HG02852 (cell line): ENCODE results near the gene PTPRD.
A peak's percentile ranks its signal among the peaks of the same experiment; 100 is the strongest.
"Not testable (repeated sequence)": the region's sequence is repeated elsewhere in the genome, so short reads cannot be mapped to it uniquely, and the experiment has no call there.

Experiments used
- ATAC-seq: cut with Tn5 transposase; IDR thresholded peaks from one replicate; pipeline ENCODE4 v1.9.1; 2021; ENCODE audit warnings: mild to moderate bottlenecking, moderate library complexity; ENCODE audit not compliant: unreplicated experiment

PTPRD gene

DNA sequence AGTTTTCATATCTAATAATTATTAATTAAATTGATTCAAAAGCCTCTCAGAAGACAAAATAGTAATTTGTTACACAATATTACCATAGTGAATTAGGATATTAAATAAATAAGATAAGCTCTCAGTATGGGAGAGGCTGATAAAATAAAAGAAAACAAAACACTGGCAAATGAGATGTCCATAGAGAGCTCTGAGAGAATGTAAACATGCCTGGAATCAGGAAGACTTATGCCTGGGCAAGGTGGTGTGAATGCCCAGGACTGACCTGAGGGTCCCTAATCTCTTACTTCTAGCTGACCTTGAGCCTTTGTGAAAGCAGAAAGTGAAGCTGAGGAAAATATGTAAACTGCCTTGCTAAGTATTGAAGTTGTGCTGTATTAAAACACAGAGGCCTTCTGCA lies 616.5 kb downstream of the PTPRD start:
- ATAC-seq, result no peak

DNA sequence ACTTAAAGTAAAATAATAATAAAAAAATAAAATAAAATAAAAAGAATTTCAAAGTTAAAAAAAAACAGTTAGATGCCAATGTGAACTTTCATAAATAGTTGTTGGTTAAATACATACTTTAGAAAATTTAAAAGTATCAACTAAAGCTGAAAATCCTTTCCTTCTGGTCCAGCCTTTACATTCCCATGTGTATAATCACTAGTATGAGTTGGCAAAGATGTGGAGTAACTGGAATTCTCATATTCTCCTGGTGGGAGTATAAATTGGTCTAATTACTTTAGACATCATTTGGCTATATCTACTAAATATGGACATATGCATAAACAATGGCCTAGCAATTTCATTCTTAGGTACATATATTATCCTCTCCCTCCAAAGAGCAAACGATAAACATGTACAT lies 619.9 kb downstream of the PTPRD start:
- no peak for ATAC-seq

DNA sequence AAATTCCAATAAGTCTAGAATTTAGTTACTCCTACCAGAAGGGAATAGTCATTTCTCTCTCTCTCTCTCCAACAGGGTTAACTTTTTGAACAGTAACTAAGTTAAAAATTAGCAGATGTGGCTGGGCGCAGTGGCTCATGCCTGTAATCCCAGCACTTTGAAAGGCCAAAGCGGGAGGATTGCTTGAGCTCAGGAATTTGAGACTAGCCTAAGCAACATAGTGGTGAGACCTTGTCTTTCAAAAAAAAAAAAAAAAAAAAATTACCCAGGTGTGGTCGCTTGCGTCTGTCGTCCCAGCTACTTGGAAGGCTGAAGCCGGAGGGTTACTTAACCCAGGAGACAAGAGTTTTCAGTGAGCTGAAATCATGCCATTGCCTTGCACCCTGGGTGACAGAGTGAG lies 639.7 kb downstream of the PTPRD start:
- ATAC-seq, result no peak

- no peak for ATAC-seq
These were observed 642.3 kb downstream of the PTPRD start for GRCh38 chr9:9970514-9970913.

GRCh38 chr9:9963841-9964240 lies 649.0 kb downstream of the PTPRD start:
- no peak for ATAC-seq

DNA sequence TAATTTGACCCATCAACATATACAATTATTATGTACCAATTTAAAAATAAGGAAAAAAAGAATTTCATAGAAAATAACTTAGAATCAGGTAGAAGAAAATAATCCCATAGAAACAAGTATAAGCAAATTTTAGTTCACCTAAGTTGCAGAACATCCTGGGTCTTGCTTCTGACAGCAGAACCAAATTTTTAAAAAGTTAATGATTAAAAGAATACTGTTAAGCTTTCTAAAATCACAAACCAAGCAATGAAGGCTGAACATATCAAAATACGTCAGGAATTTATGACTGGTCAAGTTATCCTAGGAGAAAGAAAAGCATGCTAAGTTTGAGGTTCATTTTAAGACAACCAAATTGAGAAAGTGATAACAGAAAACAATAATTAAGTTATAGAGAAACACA lies 650.9 kb downstream of the PTPRD start:
- no peak for ATAC-seq

- ATAC-seq, result no peak
These were observed 651.3 kb downstream of the PTPRD start for GRCh38 chr9:9961487-9961886.

GRCh38 chr9:9951556-9952160 lies 661.1 kb downstream of the PTPRD start:
- ATAC-seq, result no peak

GRCh38 chr9:9950813-9951212 lies 662.0 kb downstream of the PTPRD start:
- ATAC-seq, result no peak

GRCh38 chr9:9949978-9950377 lies 662.8 kb downstream of the PTPRD start:
- ATAC-seq, result no peak

DNA sequence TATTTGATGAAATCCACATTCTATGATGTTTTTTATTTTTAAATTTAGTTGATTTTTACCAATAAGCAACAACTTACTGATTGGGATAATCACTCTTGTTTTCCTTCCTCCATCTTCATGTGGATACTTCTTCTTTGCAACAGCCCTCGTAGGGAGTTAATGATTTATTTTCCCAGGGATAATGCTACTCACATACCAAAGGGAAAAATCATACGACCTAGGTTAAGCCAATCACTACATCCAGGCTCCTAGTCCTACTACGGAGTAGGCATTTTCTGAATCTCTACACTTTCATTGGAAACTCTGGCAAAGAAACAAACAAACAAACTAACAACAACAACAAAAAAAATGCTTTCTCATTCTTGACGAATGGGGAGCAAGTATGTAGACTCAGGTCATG lies 663.4 kb downstream of the PTPRD start:
- ATAC-seq, result no peak

- ATAC-seq, result no peak
These were observed 666.8 kb downstream of the PTPRD start for GRCh38 chr9:9945966-9946365.

- peak; percentile 79 for ATAC-seq
These were observed 669.9 kb downstream of the PTPRD start for GRCh38 chr9:9942764-9943424.

- no peak for ATAC-seq
These were observed 674.4 kb downstream of the PTPRD start for GRCh38 chr9:9938432-9938831.

GRCh38 chr9:9931464-9931863 lies 681.3 kb downstream of the PTPRD start:
- not testable (repeated sequence) for ATAC-seq

DNA sequence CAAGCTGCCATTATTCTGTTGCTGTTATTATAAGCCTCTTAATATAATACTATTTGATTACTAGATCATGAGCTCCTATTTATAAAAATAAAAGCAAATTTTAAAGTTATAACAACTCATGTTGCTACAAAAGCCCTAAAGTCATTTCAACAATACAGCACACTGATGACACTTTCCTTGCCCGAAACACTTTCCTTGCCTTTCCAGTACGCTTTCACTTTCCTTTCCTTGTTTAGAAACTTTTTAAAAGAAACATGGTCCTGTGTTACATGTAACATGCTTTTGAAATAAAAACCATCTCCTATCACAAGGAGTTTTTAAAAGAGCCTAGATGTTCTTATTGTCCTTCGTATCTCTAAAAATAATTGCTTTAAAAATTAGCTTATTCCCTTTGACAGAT lies 688.4 kb downstream of the PTPRD start:
- ATAC-seq, result no peak

GRCh38 chr9:9921805-9922204 lies 691.0 kb downstream of the PTPRD start:
- ATAC-seq, result no peak

- ATAC-seq, result no peak
These were observed 692.3 kb downstream of the PTPRD start for GRCh38 chr9:9920425-9921060.

DNA sequence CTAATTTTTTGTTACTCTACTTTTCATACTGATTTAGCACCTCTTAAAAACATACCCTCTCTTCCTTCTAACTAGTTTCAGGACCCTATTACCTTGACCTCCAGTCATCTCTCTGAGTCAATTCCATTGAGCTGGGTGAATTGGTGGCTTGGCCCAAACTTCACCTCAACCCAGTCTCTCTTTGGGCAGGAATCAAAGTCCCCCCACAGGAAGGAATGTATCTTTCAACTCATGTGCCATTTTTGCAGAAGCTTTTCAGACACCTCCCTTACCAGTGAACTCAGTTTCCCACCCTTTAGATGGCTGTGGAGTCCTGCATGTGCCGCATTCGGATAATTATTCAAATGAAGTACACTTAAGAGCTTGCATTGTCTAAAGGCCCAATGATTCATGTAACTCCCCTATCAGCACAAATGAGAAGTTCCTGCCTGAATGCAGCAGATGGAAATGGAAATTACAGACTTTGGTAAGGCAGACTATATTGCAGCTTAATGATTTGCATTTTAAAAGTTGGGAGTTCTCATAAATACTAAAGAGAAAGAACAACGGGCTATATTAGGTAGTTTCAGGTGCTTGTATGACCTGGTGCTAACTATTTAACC lies 693.5 kb downstream of the PTPRD start:
- ATAC-seq, result no peak

GRCh38 chr9:9917400-9917799 lies 695.4 kb downstream of the PTPRD start:
- ATAC-seq, result no peak

- ATAC-seq, result no peak
These were observed 698.6 kb downstream of the PTPRD start for GRCh38 chr9:9914174-9914573.

DNA sequence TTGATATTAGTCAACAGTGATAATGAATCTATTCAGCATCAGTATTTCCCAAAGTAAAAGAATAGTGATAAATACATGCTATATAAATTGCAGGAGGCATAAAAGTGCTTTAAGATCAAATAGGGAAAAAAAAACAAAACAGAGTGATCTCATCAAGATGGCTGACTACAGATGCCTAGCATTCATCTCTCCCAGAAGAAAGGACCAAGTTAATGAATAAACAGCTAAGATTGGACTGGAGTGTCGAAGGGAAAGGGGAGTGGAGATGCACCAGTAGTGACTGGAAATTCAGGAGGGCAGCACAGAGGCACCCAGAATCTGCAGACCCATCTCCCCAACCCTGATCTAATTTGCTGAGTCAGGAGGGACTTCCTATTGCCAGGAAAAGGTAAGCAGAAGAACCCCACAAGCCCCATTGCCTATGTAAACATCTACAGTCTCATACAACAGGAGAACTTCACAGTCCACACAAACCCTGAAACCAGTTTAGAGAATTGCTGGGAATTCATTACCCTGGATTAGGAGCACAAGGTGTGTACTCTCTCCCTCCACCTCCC lies 699.4 kb downstream of the PTPRD start:
- ATAC-seq, result no peak
